RPMI7951 (cell line): ENCODE measurements around the gene NEK6. TPM values are rescaled to one million over a fixed set of nuclear protein-coding genes. Genes with fewer than 3 reads are reported as not detected.

Experiments
- DNase-seq: peaks from one replicate; pipeline ENCODE4 v3.0.0-alpha.2; 2012; ENCODE audit warnings: low read depth
- total RNA-seq: library from RNA; depleted of rRNA; stranded (reverse); fragments of >200 nt; shearing (Covaris generic); gene quantifications from 2 replicates; pipeline ENCODE4 v1.2.3, GENCODE V29; 2014

The NEK6 gene
- total RNA-seq, 1 experiment from 2014 or later: 27.5 TPM

DNA sequence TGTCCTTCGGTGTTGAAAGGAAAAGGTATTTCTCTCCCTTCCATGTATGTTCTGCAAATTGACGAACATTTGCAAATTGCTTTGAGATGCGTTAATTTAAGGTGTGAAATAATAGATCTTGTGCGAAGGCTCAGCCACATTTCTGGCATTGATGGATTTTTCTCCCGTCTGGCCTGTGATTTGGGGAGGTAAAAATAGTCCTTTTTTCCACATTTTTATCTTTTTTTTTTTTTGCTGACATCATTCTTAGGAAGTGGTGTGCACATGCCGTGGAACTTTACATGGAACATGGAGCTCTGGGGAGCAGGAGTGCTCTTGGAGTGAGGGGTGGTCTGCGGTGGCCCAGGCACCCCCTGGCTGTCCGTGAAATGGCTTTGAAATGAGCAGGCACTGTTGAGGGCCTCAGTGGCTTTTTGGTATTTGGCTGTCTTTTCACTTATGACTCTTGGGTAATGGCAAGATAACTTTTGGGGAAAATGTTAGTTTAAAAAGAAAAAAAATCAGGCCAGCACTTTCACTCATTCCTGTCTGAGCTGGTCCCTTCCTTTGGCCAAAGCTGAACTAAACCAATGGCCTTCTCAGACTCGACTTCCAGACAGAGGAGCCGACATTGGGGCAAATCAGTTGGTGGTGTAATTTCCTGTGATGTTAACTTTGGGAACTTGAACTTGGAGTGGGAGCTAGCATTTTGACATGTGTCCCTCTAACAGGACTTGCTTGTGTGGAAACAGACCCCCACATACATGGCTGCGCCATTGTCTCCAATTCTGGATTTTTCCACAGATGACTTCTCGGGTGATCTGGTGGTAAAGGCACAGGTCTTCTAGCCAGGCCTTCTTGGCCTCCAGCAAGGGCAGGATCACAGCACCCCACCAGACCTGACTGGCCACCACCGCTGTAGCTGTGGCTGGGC is 4.2 kb downstream of the NEK6 start:
- DNase-seq: no peak

DNA sequence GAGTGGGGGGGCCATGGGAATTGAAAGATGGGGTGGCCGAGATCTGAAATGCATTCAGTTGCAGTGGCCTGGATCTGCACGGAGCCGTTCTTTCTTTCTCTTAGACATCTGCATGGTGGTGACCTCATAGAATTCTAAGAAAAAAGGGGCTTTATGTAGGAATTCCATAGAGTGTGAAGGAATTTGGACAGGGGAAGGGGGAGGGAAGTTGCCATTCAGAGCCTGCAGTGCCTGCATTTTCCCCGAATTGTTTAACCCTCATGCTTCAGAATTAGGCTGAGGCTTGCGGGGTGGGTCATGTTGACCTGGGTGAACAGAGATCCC is 4.9 kb downstream of the NEK6 start:
- DNase-seq: peak; percentile 29

DNA sequence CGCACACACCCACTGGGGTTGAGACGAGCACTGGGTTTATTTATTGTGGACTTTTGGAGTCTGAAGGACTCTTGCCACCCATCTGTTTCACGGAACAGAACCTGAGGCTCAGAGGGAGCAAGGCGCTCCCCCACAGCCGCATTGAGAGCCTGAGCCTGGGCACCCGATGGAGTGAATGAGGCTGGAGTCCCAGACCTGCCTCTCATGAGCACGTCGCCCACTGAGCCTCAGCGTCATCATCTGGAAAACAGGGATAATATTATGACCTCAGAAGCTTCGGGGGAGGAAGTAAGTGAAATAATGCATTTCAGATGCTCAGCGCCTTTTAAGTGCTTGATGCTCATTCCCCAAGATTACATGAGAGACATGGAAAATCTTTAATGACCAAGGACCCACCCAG is 5.5 kb downstream of the NEK6 start:
- no peak for DNase-seq

DNA sequence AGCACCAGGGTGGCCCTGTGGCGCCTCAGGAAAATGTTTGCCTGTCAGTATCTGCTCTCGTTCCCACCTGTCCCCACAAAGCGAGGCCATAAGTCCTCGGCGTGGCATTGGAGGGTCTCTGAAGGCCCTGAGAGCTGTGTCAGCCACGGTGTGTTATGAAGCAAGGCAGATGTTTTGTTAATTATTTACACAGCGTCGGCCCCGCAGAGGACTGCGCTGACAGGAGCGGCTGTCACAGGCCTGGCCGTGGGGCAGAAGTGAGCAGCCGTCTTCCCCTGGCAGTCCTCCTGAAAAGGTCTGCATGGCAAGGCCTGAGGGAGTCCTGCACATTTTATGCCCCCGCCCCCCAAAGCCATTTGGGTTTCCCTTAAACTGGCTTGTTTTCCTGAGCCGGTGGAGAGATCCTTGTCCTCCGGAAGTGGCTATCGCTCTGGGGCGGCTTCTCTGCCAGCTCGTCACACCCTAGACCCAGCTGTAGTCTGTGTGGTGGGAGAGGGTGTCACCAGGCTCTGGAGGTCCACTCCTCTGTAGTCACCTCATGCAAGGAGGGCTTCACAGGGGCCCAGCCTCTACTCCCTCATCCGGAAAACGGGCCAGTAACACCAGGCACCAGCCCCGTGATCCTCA is 6.2 kb downstream of the NEK6 start:
- peak; percentile 16 for DNase-seq

DNA sequence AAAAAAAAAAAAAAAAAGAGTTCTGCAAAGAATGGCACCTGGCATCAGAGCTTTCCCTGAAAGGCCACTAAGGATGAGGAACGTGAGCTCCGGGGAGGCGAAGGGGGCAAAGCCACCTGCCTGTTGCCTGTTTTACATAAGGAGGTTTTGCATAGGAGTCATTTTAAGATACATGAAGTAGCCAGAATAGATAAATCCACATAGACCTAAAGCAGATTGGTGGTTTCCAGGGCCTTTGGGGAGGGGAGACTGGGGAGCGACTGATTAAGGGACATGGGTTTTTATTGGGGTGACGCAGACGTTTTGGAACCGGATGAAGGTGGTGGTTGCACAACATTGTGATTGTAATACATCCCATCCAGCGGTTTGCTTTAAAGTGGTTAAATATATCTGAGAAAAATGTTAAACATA is 7.1 kb downstream of the NEK6 start:
- no peak for DNase-seq

DNA sequence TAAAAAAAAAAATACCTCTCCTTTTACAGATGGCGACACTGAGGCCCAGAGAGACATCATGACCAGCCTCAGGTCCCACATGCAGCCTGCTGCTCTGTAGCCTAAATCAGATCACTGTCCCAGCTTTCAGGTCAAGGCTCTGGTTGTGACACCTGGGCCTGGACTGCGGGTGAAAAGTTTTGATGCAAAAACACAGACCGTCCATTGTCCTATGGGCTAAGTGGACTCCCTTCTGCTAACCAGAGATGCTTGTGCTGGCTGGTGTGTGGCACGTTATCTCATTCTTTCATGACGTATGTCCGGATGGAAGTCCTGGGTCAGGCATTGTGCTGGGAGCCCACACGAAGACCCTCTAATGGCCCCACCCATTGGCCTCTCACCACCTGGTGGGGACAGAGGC is 7.8 kb downstream of the NEK6 start:
- DNase-seq: no peak

DNA sequence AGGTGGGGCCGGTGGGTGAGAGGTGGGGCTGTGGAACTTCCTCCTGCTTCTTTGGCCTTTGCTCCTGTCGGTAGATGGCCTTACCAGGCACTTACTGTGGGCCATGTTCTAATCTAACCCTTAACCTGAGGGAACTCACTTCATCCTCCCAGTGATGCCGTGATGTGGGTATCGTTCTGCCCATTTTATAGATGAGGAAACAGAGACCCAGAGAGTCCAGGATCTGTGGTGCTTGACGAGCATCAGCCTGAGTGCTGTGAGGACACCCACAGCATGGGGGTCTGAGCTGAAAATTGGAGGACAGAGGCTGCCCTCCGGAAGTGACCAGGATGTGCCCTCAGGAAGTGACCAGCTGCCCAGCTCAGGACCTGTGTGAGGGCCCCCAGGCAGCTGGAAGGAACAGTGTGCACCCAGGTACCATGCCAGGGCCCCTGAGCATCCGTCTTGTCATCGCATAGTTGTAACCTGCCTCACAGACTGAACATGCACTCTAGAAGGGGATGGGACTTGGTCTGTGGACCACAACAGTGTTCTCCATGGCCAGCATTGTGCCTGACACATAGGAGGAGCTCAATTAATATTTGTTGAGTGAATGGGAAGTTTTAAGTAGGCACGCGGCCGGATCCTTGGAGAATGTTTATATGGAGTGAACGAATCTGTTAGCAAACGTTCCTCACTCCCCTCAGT is 8.5 kb downstream of the NEK6 start:
- peak; percentile 20 for DNase-seq

DNA sequence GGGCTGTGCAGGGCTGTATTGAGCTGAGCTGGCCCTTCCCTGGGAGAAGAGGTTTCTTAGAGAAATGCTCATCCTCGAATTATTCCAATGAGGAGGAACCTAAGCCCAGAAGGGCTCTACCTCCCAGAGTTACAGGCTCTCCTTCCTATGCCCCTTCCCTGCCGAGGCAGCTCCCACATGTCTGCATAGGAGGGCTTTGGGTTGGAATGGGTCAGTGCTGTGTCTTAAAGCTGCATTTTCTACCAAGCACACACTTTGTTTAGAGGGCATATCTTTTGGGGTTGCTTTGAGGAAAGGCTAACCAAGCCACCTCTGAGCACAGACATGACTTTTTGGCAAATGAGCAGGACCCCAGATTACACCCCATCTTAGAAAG is 9.1 kb downstream of the NEK6 start:
- no peak for DNase-seq

DNA sequence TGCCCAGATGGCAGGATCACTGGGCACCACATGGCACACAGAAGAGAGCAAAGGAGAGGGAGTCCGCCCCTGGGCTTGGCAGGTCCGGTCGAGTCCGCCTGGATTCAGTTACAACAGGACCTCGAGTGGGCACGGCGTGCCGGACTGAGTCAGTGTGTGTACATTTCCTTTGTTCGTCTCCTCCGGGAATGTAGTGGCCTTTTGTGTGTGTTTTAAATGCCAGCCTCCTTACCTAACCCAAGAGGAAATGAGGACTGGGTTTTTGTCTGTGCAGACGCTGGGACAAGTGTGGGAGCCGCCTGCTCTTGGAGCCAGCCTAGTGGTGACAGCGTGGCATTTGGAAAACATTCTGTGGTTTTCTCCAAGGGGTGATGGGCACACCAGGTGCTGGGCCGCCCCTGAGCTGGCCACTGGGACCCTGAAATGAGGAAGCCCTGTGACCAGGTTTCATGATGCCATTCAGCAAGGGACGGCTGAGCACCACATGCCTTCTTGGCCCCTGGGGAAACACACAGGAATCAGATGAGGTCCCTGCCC is 9.6 kb downstream of the NEK6 start:
- DNase-seq: peak; percentile 89

DNA sequence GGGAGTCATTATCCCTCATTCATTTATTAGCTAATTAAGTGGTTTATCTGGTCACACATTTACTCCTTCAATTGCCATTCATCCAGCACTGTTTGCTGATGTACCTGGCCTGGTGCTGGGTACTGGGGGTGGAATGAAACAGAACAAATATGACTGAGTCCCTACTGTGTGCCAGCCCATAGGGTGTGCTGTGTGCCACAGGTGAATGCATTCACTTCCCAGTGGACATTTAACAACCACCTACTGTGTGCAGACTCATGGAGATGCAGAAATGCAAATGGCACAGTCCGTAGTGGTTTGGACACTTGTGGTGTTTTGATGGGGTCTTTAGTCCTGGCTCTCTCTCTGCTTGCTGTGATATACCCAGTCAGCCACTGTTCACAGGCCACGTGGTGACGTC is 10.5 kb downstream of the NEK6 start:
- no peak for DNase-seq

DNA sequence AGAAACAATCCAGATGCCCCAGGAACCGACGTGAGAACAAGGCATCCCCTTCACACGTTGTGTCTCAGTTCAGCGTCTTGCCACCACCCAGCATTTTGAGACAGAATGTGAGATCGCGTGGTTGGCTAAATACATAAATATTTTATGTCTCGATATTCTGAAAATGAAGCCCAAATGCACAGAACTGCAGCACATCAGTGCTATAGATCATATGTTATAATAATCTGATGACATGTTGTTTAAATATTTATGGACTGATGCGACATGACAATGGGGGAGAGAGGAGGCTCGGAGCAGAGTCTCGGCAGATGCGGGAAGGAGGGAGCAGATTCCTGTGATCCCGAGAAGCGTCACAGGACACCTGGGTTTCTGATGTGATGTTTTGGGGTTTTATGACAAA is 10.9 kb downstream of the NEK6 start:
- DNase-seq: no peak

DNA sequence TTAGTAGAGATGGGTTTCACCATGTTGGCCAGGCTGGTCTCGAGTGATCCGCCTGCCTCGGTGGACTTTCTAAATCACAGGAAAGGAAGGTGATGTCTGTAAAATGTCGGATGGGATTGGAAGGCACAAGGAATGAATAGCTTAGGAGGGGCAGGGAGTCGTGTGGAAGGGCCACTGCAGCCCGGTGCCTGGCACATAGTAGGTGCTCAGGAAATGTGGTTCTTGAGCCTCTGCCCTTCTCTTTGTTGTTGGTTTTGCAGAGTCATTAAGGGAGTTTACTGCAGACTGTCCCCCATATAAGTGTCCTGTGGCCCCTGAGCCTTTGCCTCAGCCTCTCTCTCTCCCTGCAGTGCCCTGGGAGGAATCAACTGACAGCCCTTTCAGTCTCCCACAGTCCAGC is 11.8 kb downstream of the NEK6 start:
- no peak for DNase-seq

DNA sequence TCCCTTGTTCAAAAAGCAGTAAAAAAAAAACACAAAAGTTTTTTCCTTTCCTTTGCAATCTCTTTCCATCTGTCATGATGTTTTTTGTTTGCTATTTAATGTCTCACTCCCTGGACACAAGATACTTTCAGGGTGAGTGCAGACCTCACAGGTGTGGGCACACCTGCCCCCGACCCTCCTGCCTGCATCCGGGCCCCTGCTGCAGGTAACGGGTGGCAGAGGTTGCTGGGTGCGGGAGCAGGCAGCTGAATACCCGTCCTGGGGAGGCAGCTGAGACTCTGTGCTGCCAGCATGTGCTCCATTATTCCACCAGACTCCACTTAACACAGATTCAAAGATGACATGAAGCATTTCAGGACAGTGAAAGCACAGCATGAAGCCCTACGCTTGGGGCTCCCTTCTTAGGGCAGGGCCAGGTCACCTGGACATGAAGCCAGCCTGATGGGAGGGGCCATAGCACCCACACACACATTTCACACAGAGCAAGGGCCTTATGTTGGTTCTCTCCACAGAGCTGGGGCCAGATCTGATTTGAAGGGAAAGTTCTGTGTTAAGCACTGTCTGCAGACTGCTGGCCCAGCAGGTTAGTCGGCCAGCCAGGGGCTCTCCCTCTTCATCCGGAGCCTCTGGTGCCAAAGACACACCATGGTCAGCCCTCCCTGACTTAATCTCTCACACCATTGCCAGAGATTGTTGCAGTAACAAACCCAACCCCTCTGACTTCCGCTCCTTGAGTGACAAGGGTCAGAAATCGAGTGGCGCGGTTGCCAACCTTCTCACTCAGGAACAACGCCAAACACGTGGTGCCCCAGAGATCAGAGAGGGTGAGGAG is 13.0 kb downstream of the NEK6 start:
- DNase-seq: no peak

DNA sequence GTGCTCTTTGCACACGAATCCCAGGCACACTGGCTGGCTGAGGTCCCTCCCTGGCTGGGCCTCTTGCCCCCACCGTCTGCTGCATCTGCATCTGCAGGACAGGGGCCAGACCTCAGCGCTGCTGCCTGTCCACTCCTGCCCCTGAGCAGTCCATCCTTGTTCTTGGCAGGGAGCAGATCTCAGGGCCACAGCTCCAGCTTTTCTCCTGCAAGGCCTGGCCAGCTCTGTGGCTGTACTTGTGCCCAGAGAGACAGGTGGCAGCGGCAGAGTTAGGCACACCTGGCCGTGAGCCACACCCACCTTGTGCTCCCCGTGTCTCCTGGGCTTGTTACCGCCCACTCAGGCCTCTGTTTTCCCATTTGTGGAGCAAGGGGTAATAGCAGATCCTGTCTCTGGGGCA is 13.9 kb downstream of the NEK6 start:
- no peak for DNase-seq

DNA sequence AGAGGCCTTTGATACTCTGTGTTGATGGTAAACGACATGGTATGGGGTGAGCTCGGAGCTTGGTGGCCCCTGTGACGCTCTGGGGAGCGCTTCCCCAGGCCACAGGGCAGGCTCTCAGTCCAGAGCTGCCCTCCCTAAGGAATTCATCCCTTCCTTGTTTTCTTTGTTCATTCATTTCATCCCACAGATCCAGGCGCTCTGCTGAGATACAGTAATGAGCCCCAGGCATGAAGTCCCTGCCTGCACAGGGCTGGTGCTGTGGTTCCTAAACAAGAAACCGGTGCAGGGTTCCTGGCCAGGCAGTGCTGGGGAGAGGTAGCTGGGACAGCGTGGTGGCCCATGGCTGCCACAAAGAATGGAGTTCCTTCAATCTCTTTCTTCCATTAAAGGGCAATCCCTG is 14.4 kb downstream of the NEK6 start:
- DNase-seq: no peak

DNA sequence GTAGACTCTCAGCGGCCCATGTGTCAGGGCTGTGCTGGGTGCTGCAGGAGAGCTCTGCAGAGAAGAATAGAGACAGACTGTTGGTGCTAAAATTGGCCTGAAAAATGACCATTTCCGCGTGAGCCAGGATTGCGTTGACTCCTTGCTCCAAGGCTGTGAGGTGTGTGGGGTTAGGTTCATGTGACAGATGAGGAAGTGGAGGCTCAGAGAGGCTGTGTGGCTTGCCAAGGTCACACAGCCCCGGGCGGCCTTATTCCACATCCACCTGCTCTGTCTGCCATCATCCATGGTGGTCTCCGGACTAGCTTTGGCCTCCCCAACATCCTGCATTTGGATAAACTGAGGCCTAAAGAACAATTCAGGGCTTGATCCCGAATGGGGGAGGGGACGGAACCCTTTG is 15.2 kb downstream of the NEK6 start:
- DNase-seq: no peak

DNA sequence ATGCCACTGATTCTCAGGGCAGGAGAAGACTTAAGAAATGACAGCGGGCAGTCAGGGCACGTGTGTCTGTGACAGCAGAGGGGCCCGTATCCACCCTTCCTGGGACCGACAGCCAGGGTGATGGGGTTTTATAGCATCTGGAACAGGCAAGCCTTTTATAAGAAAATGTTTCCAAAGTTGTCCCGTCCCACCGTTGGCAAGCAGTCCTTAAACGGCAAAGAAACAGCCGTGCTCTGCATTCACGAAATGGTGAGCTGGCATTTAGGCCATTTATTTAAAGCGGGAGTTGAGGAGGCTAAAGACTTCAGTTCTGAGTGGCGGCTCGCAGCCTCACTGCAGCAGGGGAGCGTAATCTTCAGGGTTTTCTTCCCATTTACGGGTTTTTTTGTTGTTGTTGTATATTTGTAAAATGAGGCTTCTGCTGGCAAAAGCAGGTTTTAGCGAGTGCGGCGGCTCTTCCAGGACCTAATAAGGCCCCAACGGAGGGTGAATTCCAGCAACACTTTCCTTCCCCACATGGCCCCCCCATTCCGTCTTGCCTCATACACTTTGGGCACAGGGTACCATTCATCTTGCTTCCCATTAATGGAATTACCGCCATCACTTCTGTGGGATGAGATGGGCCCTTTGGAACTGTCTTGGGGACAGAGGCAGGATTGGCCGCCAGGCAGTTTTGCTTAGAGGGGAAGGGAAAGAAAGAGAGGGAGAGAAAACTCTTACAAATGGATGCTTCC is 15.8 kb downstream of the NEK6 start:
- DNase-seq: no peak

DNA sequence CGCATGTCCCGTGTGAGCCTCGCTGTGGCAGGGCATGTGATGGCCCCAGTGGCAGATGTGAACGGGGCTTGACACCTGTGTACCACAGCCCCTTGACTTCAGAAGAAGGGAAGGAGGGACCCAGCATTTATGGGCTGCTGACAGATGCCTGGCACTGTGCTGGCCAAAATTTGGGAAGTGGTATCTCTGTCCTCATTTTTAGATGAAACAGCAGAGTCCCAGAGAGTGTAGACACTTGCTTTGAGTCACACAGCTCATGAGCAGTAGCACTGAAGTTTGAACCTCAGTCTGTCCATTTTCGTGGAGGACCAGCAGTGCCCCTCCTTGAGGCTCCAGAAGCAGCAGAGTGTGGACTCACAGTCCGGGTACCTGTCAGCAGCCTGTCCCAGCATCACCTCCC is 16.5 kb downstream of the NEK6 start:
- DNase-seq: no peak

DNA sequence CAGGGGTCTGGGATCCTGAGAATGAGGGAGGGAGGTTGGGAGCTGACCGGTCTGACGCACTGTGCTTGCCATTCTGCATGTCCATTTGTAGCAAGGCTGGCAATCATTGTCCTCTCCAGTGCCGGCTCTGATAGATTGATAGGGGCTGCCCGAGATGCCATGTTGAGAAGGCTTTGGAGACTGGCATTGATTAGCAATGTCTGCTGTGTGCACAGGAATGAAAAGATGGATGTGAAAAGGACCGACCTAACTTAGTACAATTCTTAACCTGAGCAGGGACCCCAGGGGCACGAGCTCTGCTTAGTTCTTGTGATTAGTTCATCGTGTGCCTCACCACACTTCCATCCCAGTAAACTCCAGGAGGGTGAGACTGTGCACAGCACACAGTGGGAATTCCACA is 17.0 kb downstream of the NEK6 start:
- no peak for DNase-seq

DNA sequence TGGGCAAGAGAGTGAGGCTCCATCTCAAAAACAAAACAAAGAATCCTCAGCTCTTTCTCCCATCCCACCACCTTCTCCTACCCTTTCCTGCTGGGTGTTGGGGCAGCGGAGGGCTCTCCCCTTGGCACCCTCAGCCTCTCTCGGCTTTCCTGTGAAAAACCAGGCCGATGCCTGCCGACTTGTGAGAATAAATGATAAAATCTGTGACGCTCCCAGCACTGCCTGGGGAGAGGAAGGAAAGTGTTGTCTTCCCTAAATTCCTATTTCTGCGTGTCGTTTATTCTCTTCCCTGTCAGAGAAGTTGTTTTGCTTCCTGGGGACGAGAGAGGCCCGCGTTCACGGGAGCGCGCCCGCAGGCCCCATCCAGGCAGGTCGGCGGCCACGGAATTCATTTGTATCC is 19.7 kb downstream of the NEK6 start:
- DNase-seq: no peak

DNA sequence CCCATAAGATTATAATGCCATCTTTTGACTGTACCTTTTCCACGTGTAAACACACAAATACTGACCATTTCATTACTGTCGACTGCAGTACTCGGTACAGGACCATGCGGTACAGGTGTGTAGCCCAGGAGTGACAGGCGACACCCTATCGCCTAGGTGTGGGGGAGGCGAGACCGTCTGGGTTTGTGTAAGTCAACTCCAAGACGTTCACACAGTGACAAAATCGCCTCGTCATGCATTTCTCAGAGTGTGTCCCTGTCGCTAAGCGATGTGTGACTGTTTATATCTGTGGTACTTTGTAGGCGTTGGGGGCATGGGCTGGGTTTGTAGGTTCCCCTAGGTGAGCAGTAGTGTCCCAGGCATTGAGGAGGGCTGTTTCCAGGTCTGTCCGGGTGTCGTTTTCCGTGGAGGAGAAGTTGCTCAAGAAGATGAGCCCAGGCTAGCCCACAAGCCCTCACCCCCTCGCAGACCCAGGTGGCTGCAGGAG is 20.3 kb downstream of the NEK6 start:
- no peak for DNase-seq
